HS-27A (cell line): ENCODE data around the gene MYOM3.
"Not testable (repeated sequence)": the region's sequence is repeated elsewhere in the genome, so short reads cannot be mapped to it uniquely, and the experiment has no call there.

Experiments
- DNase-seq: peaks from one replicate; pipeline ENCODE4 v3.0.0-alpha.2; 2012; ENCODE audit warnings: low read depth, missing footprints

Gene MYOM3

GRCh38 chr1:24030976-24031516, 80.9 kb downstream of the MYOM3 start:
- DNase-seq = not testable (repeated sequence)

GRCh38 chr1:24027838-24028468, 84.0 kb downstream of the MYOM3 start:
- no peak for DNase-seq

GRCh38 chr1:24022581-24023361, 89.2 kb downstream of the MYOM3 start:
- peak; percentile 95 for DNase-seq

GRCh38 chr1:24021403-24022266, 90.3 kb downstream of the MYOM3 start:
- no peak for DNase-seq

GRCh38 chr1:24020470-24020869, 91.5 kb downstream of the MYOM3 start:
- DNase-seq = no peak

- DNase-seq = no peak
Observed at GRCh38 chr1:24020025-24020424, 91.9 kb downstream of the MYOM3 start.

- peak; percentile 99 for DNase-seq
Observed at GRCh38 chr1:24018611-24019580, 93.0 kb downstream of the MYOM3 start.

GRCh38 chr1:24015221-24016210, 96.4 kb downstream of the MYOM3 start:
- DNase-seq = no peak

- DNase-seq = not testable (repeated sequence)
Observed at GRCh38 chr1:24012878-24013277, 99.1 kb downstream of the MYOM3 start.

GRCh38 chr1:24010650-24011049, 101.3 kb downstream of the MYOM3 start:
- DNase-seq = no peak

- DNase-seq = peak; percentile 76
Observed at GRCh38 chr1:24009406-24009805, 102.5 kb downstream of the MYOM3 start.

- DNase-seq = peak; percentile 41
Observed at GRCh38 chr1:24008574-24009184, 103.3 kb downstream of the MYOM3 start.

- DNase-seq = no peak
Observed at GRCh38 chr1:24007079-24007478, 104.9 kb downstream of the MYOM3 start.
